SK-N-SH (cell line): Measurements from ENCODE around the gene RHEBL1. TPM values are rescaled to one million over a fixed set of nuclear protein-coding genes. Genes with fewer than 3 reads are reported as not detected.

Source experiments
- CTCF ChIA-PET: fragments of 300-600, 350-600 bp; formaldehyde crosslinking; extraction: SDS; loops from one replicate; lab custom pipeline; 2021; lab: Yijun Ruan, JAX
- POLR2A ChIA-PET: fragments of 350-600 bp; sonication (Branson Sonifier 250); formaldehyde crosslinking; extraction: SDS; loops from one replicate; lab custom pipeline; 2020; ENCODE audit warnings: antibody characterized with exemption, inconsistent platforms; lab: Yijun Ruan, JAX
- DNase-seq: peaks from one replicate; pipeline ENCODE4 v3.0.0; 2012
- H2AFZ ChIP-seq: fragments of 200-600 bp; sonication (generic); 2 replicates; pipeline ENCODE4 v1.8.1; 2016; ENCODE audit warnings: antibody characterized with exemption, mild to moderate bottlenecking, low read depth
- H3F3A ChIP-seq: fragments of 200-600 bp; sonication (generic); replicated peaks from 2 replicates; pipeline ENCODE3; 2016; ENCODE audit warnings: antibody characterized with exemption, mild to moderate bottlenecking; ENCODE audit not compliant: insufficient read depth
- H3K27ac ChIP-seq, 2 experiments: fragments of 200-500 bp in 1 of 2; fragments of 200-600 bp in 1 of 2; sonication (Bioruptor generic) in 1 of 2; sonication (generic), shearing (Covaris generic) in 1 of 2; 2 replicates each; pipeline versions ENCODE4 v1.5.1 to v1.6.1; 2014 to 2016; ENCODE audit warnings: low read depth in 2 of 2, inconsistent platforms in 1 of 2, low read length in 1 of 2, mild to moderate bottlenecking in 1 of 2, mixed read lengths in 1 of 2
- H3K27me3 ChIP-seq: fragments of 200-600 bp; sonication (generic), shearing (Covaris generic); 2 replicates; pipeline ENCODE4 v1.6.1; 2016; ENCODE audit warnings: mixed run types; ENCODE audit not compliant: insufficient read depth
- H3K36me3 ChIP-seq, 2 experiments: fragments of 200-500 bp in 1 of 2; fragments of 200-600 bp in 1 of 2; sonication (Bioruptor generic) in 1 of 2; sonication (generic) in 1 of 2; replicated peaks in 1 of 2; 2 replicates each; pipeline versions ENCODE3 to v1.5.1; 2014 to 2016; ENCODE audit warnings: low read length in 1 of 2, mild to moderate bottlenecking in 1 of 2; ENCODE audit not compliant: insufficient read depth in 2 of 2, control insufficient read depth in 1 of 2
- H3K4me1 ChIP-seq, 2 experiments: fragments of 200-500 bp in 1 of 2; fragments of 200-600 bp in 1 of 2; sonication (Bioruptor generic) in 1 of 2; sonication (generic), shearing (Covaris generic) in 1 of 2; 2 replicates each; pipeline versions ENCODE4 v1.5.1 to v1.6.1; 2014 to 2016; ENCODE audit warnings: low read depth in 1 of 2, low read length in 1 of 2, mixed run types in 1 of 2; ENCODE audit not compliant: insufficient read depth in 2 of 2, control insufficient read depth in 1 of 2
- H3K4me2 ChIP-seq: fragments of 200-600 bp; sonication (generic), shearing (Covaris generic); 2 replicates; pipeline ENCODE4 v1.6.1; 2017; ENCODE audit warnings: mixed run types
- H3K4me3 ChIP-seq, 2 experiments: fragments of 200-500 bp in 1 of 2; fragments of 200-600 bp in 1 of 2; sonication (Bioruptor generic) in 1 of 2; sonication (generic), shearing (Covaris generic) in 1 of 2; 2 replicates each; pipeline versions ENCODE4 v1.5.1 to v1.8.1; 2014 to 2016; ENCODE audit warnings: low read depth in 2 of 2, inconsistent platforms in 1 of 2, low read length in 1 of 2, mild to moderate bottlenecking in 1 of 2, mixed read lengths in 1 of 2, moderate library complexity in 1 of 2
- H3K79me2 ChIP-seq: fragments of 200-600 bp; sonication (generic); 2 replicates; pipeline ENCODE4 v1.8.1; 2017; ENCODE audit warnings: mild to moderate bottlenecking; ENCODE audit not compliant: insufficient read depth
- H3K9ac ChIP-seq: fragments of 200-600 bp; sonication (generic); 2 replicates; pipeline ENCODE4 v1.6.1; 2017; ENCODE audit warnings: mixed run types
- H3K9me2 ChIP-seq: fragments of 200-600 bp; sonication (generic); 2 replicates; pipeline ENCODE4 v1.6.1; 2017; ENCODE audit warnings: mixed run types
- H3K9me3 ChIP-seq: fragments of 200-600 bp; sonication (generic); 2 replicates; pipeline ENCODE4 v1.6.1; 2017; ENCODE audit warnings: mixed run types, mild to moderate bottlenecking, moderate library complexity
- H4K20me1 ChIP-seq: fragments of 200-600 bp; sonication (generic); 2 replicates; pipeline ENCODE4 v1.6.1; 2017; ENCODE audit warnings: mild to moderate bottlenecking, mixed run types; ENCODE audit not compliant: insufficient read depth
- ELF1 ChIP-seq: IDR thresholded peaks from 2 replicates; pipeline ENCODE4 v1.4.0; 2012
- EZH2phosphoT487 ChIP-seq: fragments of 200-600 bp; sonication (generic); IDR thresholded peaks from 2 replicates; pipeline ENCODE4 v1.6.1; 2017; ENCODE audit warnings: low read depth, mixed run types, mild to moderate bottlenecking, antibody characterized with exemption, moderate library complexity, borderline replicate concordance
- FOXM1 ChIP-seq: IDR thresholded peaks from 2 replicates; pipeline ENCODE4 v1.4.0; 2012; ENCODE audit warnings: low read depth, mild to moderate bottlenecking
- GABPA ChIP-seq: IDR thresholded peaks from 2 replicates; pipeline ENCODE4 v1.4.0; 2012; ENCODE audit warnings: low read depth, mild to moderate bottlenecking
- GATA2 ChIP-seq: sonication (generic); formaldehyde crosslinking; IDR thresholded peaks from 2 replicates; pipeline ENCODE4 v1.5.0; 2020; ENCODE audit warnings: mild to moderate bottlenecking, missing genetic modification reagents
- MXI1 ChIP-seq: IDR thresholded peaks from 2 replicates; pipeline ENCODE4 v1.6.1; 2012; ENCODE audit warnings: mild to moderate bottlenecking, low read depth, low read length, improper control_type of control experiment
- NFIC ChIP-seq: IDR thresholded peaks from 2 replicates; pipeline ENCODE4 v1.4.0; 2012; ENCODE audit warnings: borderline replicate concordance
- NRF1 ChIP-seq: IDR thresholded peaks from 2 replicates; pipeline ENCODE4 v1.6.1; 2012; ENCODE audit warnings: low read depth, mild to moderate bottlenecking, low read length
- PBX3 ChIP-seq: IDR thresholded peaks from 2 replicates; pipeline ENCODE4; 2012
- RFX5 ChIP-seq: IDR thresholded peaks from 2 replicates; pipeline ENCODE4 v1.6.1; 2012; ENCODE audit warnings: mild to moderate bottlenecking, improper control_type of control experiment, low read length
- YY1 ChIP-seq: IDR thresholded peaks from 2 replicates; pipeline ENCODE4 v1.4.0; 2012; ENCODE audit warnings: low read depth, mild to moderate bottlenecking
- WGBS: methylation state at CpG from one replicate; pipeline ENCODE4 v1.1.6; 2017; ENCODE audit warnings: low lambda C conversion rate; 5-methylcytosine and 5-hydroxymethylcytosine counted together
- polyA plus RNA-seq, 3 experiments: library from polyadenylated mRNA; depleted of rRNA; stranded (reverse); fragments of >200 nt; gene quantifications; 2 replicates each; pipeline ENCODE4 v1.2.3, GENCODE V29; 2012
- TF ChIP-seq, protein P1 (sequence below): IDR thresholded peaks from 2 replicates; pipeline ENCODE4 v1.4.0; 2012; ENCODE audit warnings: low read depth, borderline replicate concordance
- TF ChIP-seq, protein P2 (sequence below): IDR thresholded peaks from 2 replicates; pipeline ENCODE4 v1.4.0; 2012; ENCODE audit warnings: low read depth

The RHEBL1 gene
- polyA plus RNA-seq, 1 of the 3 experiments (the other 2 are of a cell fraction), result 2.2 TPM

DNA sequence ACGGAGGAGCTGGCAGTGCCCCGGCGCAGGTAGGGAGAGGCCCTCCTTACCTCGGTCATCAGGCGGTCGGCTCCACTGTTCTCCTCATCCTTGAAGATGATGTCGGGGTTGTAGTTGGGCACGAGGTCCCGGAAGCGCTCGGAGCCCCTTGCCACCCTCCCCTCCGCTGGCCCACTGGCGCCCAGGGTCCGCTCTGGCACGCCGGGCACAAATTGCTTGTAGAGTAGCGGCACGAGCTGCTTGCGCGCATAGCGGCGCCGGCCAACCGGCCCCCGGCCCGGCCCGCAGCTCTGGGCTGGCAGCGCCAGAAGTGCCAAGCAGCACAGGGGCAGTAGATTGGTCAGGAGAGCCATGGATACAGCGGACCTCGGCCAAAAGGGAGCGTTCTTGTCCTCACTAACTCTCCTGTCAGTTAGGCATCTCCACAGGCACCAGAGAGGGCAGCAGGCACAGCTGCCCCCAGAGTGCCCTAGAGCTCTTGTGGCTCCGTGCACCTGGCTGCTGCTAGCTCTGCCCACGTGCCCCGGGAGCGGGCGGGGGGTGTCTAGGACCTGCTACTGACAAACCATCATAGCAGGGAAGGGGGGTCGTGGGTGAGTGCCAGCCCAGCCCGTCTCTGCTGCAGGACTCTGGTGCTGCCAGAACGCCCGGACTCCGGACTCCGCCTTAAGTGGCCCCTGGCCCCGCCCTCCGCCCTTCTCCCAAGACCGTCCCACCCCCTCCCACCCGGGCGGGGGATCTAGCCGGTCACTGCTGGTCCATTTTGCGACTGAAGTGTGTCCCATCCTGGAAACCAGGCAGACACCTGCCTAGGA lies 24.6 kb upstream of the RHEBL1 start, which contains the start of gene DHH (continued):
- TF ChIP-seq, protein P1, sequence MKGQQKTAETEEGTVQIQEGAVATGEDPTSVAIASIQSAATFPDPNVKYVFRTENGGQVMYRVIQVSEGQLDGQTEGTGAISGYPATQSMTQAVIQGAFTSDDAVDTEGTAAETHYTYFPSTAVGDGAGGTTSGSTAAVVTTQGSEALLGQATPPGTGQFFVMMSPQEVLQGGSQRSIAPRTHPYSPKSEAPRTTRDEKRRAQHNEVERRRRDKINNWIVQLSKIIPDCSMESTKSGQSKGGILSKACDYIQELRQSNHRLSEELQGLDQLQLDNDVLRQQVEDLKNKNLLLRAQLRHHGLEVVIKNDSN, result peak; percentile 37; the same call in 1 of the 2 replicates

DNA sequence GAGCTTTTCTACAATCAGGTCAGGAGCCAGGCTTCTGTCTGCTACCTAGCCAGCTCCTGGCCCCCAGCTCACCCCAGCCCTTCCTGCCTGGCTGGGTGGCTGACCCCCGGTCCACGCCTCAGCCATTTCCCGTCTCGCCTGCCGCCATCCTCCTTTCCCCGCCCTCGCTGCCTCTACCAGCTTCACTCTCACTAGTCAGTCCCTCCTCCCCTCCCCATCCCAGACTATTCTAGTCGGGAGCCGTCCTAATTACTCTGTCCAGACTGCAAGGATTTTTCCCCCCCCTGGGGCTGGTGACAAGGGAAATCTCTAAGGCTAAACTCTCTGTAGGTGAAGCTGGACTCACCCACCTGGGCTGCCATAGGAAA lies 24.0 kb upstream of the RHEBL1 start:
- Histone ChIP-seq H3K27me3 (peaks cover 12% of the 10 kb centered on the region; the same call in 1 of the 2 replicates), H3K9me2 (no peaks in the 10 kb centered on the region), H3K36me3 (peaks cover 8 to 9% of the 10 kb centered on the region in 2 experiments), H3K9me3 (no peaks in the 10 kb centered on the region), H3K4me1 (peaks cover 0 to 28% of the 10 kb centered on the region in 2 experiments; a peak in 1 of 4 replicates), H3F3A (peaks cover 3% of the 10 kb centered on the region), H4K20me1 (no peaks in the 10 kb centered on the region), H2AFZ (no peak overlapping the region), H3K79me2 (no peaks in the 10 kb centered on the region), H3K27ac (no peak overlapping the region), H3K4me2 (peak overlapping the region; percentile 69), H3K9ac (no peak overlapping the region), H3K4me3 (peak overlapping the region in 1 of 2 experiments; percentile 37; a peak in 1 of 4 replicates)
- WGBS, result 64% methylated on average over 9 of the region's 9 CpGs
- DNase-seq, result peak; percentile 58
- CTCF ChIA-PET, result interaction anchor here (0.8 to 25.0 kb wide), 11 partner anchors 10 to 263 kb away, joined by 3 to 315 read pairs (median 8); partner anchors contain the start of genes DDX23, LMBR1L, RHEBL1 and TUBA1B
- POLR2A ChIA-PET, result interaction anchor here (0.8 to 2.6 kb wide), 5 partner anchors 12 to 37 kb away, joined by 3 to 10 read pairs (median 8); partner anchors contain the start of genes RHEBL1 and TUBA1B
- TF ChIP-seq EZH2phosphoT487 (no peak), MXI1 (no peak), NFIC (no peak), GATA2 (no peak), ELF1 (no peak), RFX5 (no peak), FOXM1 (no peak), PBX3 (no peak), YY1 (no peak), NRF1 (no peak), GABPA (no peak)
- TF ChIP-seq, protein P2, sequence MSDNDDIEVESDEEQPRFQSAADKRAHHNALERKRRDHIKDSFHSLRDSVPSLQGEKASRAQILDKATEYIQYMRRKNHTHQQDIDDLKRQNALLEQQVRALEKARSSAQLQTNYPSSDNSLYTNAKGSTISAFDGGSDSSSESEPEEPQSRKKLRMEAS, result no peak
- TF ChIP-seq, protein P1, result no peak
